ENCODE measurements around the gene PNMA6E. TPM values are rescaled to one million over a fixed set of nuclear protein-coding genes. Genes with fewer than 3 reads are reported as not detected.
"Not testable (repeated sequence)": the region's sequence is repeated elsewhere in the genome, so short reads cannot be mapped to it uniquely, and the experiment has no call there.

Gene PNMA6E
- total and polyA plus RNA-seq, 4 experiments from 2014 or later, result not detected

GRCh38 chrX:153397256-153397960 lies 3.7 kb downstream of the PNMA6E start:
- POLR2A ChIA-PET (ENCODE audit: partially characterized antibody), result no interaction called here

GRCh38 chrX:153396320-153397195 lies 4.6 kb downstream of the PNMA6E start:
- Histone ChIP-seq H3K27me3 (ENCODE audit: insufficient read depth, low read length) (no peaks in the 10 kb centered on the region), H3K9me3 (ENCODE audit: control insufficient read depth in 1 of 2, low read length in 2 of 2) (no peaks in the 10 kb centered on the region), H3K27ac (ENCODE audit: low read depth, low read length) (no peak overlapping the region), H3K4me3 (ENCODE audit: low read length in 2 of 2) (no peak overlapping the region), H3K36me3 (ENCODE audit: insufficient read depth, low read length) (no peaks in the 10 kb centered on the region), H3K4me1 (ENCODE audit: insufficient read depth, low read length) (no peaks in the 10 kb centered on the region)
- no peak for DNase-seq
- peaks cover 0 to 2% (median 0%) of the 10 kb centered on the region in 8 donors for H3K9me3 Mint-ChIP-seq
- intact Hi-C loops (cut with micrococcal nuclease), result no loop called here
- H3K27ac Mint-ChIP-seq, result no peak overlapping the region
- H3K4me3 Mint-ChIP-seq, result no peak overlapping the region
- peaks cover 0 to 19% (median 7%) of the 10 kb centered on the region in 4 donors for H3K4me1 Mint-ChIP-seq
- no peaks in the 10 kb centered on the region for H3K36me3 Mint-ChIP-seq
- POLR2A ChIA-PET (ENCODE audit: partially characterized antibody), result no interaction called here
- no peaks in the 10 kb centered on the region for H3K27me3 Mint-ChIP-seq
- CTCF ChIA-PET (ENCODE audit: partially characterized antibody), result no interaction called here

More at GRCh38 chrX:153397256-153397960, 3.7 kb downstream of the PNMA6E start:
- intact Hi-C loops (cut with micrococcal nuclease), result no loop called here
- Mint-ChIP-seq H3K9me3 (peaks cover 0 to 2% (median 0%) of the 10 kb centered on the region in 8 donors), H3K4me3 (no peak overlapping the region), H3K36me3 (no peaks in the 10 kb centered on the region), H3K27me3 (no peaks in the 10 kb centered on the region), H3K4me1 (peaks cover 0 to 19% (median 7%) of the 10 kb centered on the region in 4 donors), H3K27ac (no peak overlapping the region)
- CTCF ChIA-PET (ENCODE audit: partially characterized antibody), result no interaction called here
- no peaks in the 10 kb centered on the region for H3K27me3 ChIP-seq (ENCODE audit: insufficient read depth, low read length)
- no peak overlapping the region for H3K4me3 ChIP-seq (ENCODE audit: low read length in 2 of 2)
- H3K36me3 ChIP-seq (ENCODE audit: insufficient read depth, low read length), result no peaks in the 10 kb centered on the region
- H3K9me3 ChIP-seq (ENCODE audit: control insufficient read depth in 1 of 2, low read length in 2 of 2), result no peaks in the 10 kb centered on the region
- no peaks in the 10 kb centered on the region for H3K4me1 ChIP-seq (ENCODE audit: insufficient read depth, low read length)
- H3K27ac ChIP-seq (ENCODE audit: low read depth, low read length), result no peak overlapping the region
- DNase-seq, result no peak

- peak overlapping the region in 2 of 8 donors; percentile 5 to 51 for H3K4me3 Mint-ChIP-seq
- Histone ChIP-seq H3K4me3 (ENCODE audit: low read length in 2 of 2) (no peak overlapping the region), H3K27me3 (ENCODE audit: insufficient read depth, low read length) (no peaks in the 10 kb centered on the region), H3K9me3 (ENCODE audit: control insufficient read depth in 1 of 2, low read length in 2 of 2) (no peaks in the 10 kb centered on the region), H3K4me1 (ENCODE audit: insufficient read depth, low read length) (no peaks in the 10 kb centered on the region), H3K27ac (ENCODE audit: low read depth, low read length) (no peak overlapping the region), H3K36me3 (ENCODE audit: insufficient read depth, low read length) (no peaks in the 10 kb centered on the region)
- ChIA-PET POLR2A (ENCODE audit: partially characterized antibody) (no interaction called here), CTCF (ENCODE audit: partially characterized antibody) (no interaction called here)
- peak in 1 of 5 donors; percentile 4 for DNase-seq
- H3K36me3 Mint-ChIP-seq, result no peaks in the 10 kb centered on the region
- intact Hi-C loops (cut with micrococcal nuclease), result no loop called here
- H3K4me1 Mint-ChIP-seq, result peaks cover 0 to 19% (median 7%) of the 10 kb centered on the region in 4 donors
- no peaks in the 10 kb centered on the region for H3K27me3 Mint-ChIP-seq
- H3K9me3 Mint-ChIP-seq, result no peaks in the 10 kb centered on the region
- peak overlapping the region in 1 of 7 donors; percentile 27 for H3K27ac Mint-ChIP-seq
These were observed 5.4 kb downstream of the PNMA6E start for GRCh38 chrX:153395613-153396319.

- H3K27me3 ChIP-seq (ENCODE audit: insufficient read depth, low read length), result no peaks in the 10 kb centered on the region
- H3K27ac ChIP-seq (ENCODE audit: low read depth, low read length), result no peak overlapping the region
- no peak for DNase-seq
- intact Hi-C loops (cut with micrococcal nuclease), result no loop called here
- Mint-ChIP-seq H3K4me3 (peak overlapping the region in 1 of 8 donors; percentile 3), H3K27me3 (no peaks in the 10 kb centered on the region), H3K27ac (peak overlapping the region in 2 of 7 donors; percentile 9 to 74), H3K4me1 (peaks cover 0 to 19% (median 7%) of the 10 kb centered on the region in 4 donors), H3K9me3 (no peaks in the 10 kb centered on the region), H3K36me3 (no peaks in the 10 kb centered on the region)
- ChIA-PET POLR2A (ENCODE audit: partially characterized antibody) (no interaction called here), CTCF (ENCODE audit: partially characterized antibody) (no interaction called here)
- H3K36me3 ChIP-seq (ENCODE audit: insufficient read depth, low read length), result no peaks in the 10 kb centered on the region
- no peaks in the 10 kb centered on the region for H3K4me1 ChIP-seq (ENCODE audit: insufficient read depth, low read length)
- no peak overlapping the region for H3K4me3 ChIP-seq (ENCODE audit: low read length in 2 of 2)
- H3K9me3 ChIP-seq (ENCODE audit: control insufficient read depth in 1 of 2, low read length in 2 of 2), result no peaks in the 10 kb centered on the region
These were observed 6.5 kb downstream of the PNMA6E start for GRCh38 chrX:153394612-153395011.

GRCh38 chrX:153392642-153393321 lies 8.4 kb downstream of the PNMA6E start:
- Histone ChIP-seq H3K4me3 (ENCODE audit: low read length in 2 of 2) (no peak overlapping the region), H3K27ac (ENCODE audit: low read depth, low read length) (no peak overlapping the region), H3K9me3 (ENCODE audit: control insufficient read depth in 1 of 2, low read length in 2 of 2) (no peaks in the 10 kb centered on the region), H3K36me3 (ENCODE audit: insufficient read depth, low read length) (no peaks in the 10 kb centered on the region), H3K4me1 (ENCODE audit: insufficient read depth, low read length) (no peaks in the 10 kb centered on the region), H3K27me3 (ENCODE audit: insufficient read depth, low read length) (no peaks in the 10 kb centered on the region)
- Mint-ChIP-seq H3K4me3 (no peak overlapping the region), H3K36me3 (no peaks in the 10 kb centered on the region), H3K4me1 (peaks cover 0 to 19% (median 7%) of the 10 kb centered on the region in 4 donors), H3K9me3 (no peaks in the 10 kb centered on the region), H3K27me3 (no peaks in the 10 kb centered on the region), H3K27ac (peak overlapping the region in 1 of 7 donors; percentile 29)
- no peak for DNase-seq
- ChIA-PET POLR2A (ENCODE audit: partially characterized antibody) (no interaction called here), CTCF (ENCODE audit: partially characterized antibody) (no interaction called here)
- intact Hi-C loops (cut with micrococcal nuclease), result no loop called here

GRCh38 chrX:153389460-153389768 lies 11.7 kb downstream of the PNMA6E start:
- H3K27me3 Mint-ChIP-seq; H3K36me3 Mint-ChIP-seq; H3K4me1 ChIP-seq (ENCODE audit: insufficient read depth, low read length); H3K4me1 Mint-ChIP-seq; POLR2A ChIA-PET (ENCODE audit: partially characterized antibody); H3K27ac ChIP-seq (ENCODE audit: low read depth, low read length); H3K4me3 Mint-ChIP-seq; H3K9me3 Mint-ChIP-seq; H3K27me3 ChIP-seq (ENCODE audit: insufficient read depth, low read length); intact Hi-C loops (cut with micrococcal nuclease); H3K4me3 ChIP-seq (ENCODE audit: low read length in 2 of 2); H3K36me3 ChIP-seq (ENCODE audit: insufficient read depth, low read length); CTCF ChIA-PET (ENCODE audit: partially characterized antibody); H3K27ac Mint-ChIP-seq; H3K9me3 ChIP-seq (ENCODE audit: control insufficient read depth in 1 of 2, low read length in 2 of 2); DNase-seq: not testable (repeated sequence)
